IPS-NIHi11 (cell line): ENCODE data around the gene DHX34.
A peak's percentile ranks its signal among the peaks of the same experiment; 100 is the strongest.
"Not testable (repeated sequence)": the region's sequence is repeated elsewhere in the genome, so short reads cannot be mapped to it uniquely, and the experiment has no call there.

ENCODE experiments used
- DNase-seq: peaks from one replicate; pipeline ENCODE4 v3.0.0; 2012; ENCODE audit warnings: mixed read lengths, low spot score

DHX34 gene, protein sequence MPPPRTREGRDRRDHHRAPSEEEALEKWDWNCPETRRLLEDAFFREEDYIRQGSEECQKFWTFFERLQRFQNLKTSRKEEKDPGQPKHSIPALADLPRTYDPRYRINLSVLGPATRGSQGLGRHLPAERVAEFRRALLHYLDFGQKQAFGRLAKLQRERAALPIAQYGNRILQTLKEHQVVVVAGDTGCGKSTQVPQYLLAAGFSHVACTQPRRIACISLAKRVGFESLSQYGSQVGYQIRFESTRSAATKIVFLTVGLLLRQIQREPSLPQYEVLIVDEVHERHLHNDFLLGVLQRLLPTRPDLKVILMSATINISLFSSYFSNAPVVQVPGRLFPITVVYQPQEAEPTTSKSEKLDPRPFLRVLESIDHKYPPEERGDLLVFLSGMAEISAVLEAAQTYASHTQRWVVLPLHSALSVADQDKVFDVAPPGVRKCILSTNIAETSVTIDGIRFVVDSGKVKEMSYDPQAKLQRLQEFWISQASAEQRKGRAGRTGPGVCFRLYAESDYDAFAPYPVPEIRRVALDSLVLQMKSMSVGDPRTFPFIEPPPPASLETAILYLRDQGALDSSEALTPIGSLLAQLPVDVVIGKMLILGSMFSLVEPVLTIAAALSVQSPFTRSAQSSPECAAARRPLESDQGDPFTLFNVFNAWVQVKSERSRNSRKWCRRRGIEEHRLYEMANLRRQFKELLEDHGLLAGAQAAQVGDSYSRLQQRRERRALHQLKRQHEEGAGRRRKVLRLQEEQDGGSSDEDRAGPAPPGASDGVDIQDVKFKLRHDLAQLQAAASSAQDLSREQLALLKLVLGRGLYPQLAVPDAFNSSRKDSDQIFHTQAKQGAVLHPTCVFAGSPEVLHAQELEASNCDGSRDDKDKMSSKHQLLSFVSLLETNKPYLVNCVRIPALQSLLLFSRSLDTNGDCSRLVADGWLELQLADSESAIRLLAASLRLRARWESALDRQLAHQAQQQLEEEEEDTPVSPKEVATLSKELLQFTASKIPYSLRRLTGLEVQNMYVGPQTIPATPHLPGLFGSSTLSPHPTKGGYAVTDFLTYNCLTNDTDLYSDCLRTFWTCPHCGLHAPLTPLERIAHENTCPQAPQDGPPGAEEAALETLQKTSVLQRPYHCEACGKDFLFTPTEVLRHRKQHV

DNA sequence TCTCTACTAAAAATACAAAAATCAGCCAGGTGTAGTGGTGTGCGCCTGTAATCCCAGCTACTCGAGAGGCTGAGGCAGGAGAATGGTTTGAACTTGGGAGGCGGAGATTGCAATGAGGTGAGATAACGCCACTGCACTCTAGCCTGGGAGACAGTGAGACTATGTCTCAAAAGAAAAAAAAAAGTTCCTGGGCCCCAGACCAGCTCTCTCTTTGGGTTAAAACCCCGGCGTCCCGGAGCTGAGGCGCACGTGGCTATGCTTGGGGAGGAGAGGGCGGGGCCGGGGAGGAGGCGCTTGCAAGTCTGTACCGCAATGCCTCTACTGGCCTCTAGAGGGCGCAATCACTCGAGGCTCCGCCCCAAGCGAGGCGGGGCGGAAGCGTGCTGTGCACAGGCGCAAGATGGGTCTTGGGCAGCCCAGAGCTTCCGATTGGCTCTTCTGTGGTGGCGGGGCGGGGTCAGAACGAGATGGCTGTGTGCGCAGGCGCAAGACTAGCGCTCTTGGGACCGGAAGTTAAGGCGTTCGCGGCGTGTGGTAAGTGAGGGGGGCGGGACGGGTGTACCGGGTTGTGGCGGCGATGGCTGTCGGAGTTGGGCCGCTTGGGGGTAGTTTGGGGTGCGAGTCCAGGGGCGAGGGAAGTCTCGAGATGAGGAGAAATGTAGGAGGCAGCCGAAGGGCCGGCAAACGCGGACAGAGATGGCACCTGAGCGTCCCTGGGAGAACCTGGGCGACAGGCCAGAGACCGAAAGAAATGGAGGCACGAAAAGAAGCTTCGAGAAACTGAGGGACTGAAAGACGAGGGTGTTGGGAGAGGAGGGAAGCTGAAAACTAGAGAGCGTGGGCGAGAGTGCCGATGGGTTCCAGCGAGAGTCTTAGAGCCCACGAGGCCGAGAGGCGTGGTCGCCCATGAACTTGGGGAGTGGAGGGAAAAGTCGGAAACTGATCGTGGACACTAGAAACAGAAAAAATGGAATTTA is at the start of gene DHX34:
Gene DHX34 (plus strand): TSS at position 497 of the 977 bp plus-strand sequence. CDS start 3,716 bp downstream, outside the sequence.
- DNase-seq: peak; percentile 100

DNA sequence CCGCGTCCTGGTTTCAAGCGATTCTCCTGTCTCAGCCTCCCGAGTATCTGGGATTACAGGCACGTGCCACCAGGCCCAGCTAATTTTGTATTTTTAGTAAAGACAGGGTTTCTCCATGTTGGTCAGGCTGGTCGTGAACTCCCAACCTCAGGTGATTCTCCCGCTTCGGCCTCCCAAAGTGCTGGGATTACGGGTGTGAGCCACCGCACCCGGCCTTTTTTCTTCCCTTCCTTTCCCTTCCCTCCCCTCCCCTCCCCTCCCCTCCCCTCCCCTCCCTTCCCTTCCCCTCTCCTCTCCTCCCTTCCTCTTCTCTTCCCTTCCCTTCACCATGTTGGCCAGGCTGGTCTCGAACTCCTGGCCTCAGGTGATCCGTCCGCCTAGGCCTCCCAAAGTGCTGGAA is 48.2 kb upstream of the DHX34 start:
- DNase-seq: not testable (repeated sequence)

DNA sequence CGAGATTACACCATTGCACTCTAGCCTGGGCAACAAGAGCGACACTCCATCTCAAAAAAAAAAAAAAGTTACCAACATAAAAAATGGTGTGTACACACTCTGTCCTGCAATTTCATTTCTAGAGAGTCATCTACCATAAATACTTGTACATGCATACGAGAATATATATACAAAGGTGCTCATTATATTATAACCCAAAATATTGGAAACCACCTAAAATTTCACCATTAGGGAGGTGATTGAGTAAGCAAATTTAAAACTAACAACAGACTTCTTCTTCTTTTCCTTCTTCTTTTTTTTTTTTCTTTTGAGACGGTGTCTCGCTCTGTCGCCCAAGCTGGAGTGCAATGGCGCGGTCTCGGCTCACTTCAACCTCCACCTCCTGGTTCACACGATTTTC is 46.9 kb upstream of the DHX34 start:
- DNase-seq: no peak

DNA sequence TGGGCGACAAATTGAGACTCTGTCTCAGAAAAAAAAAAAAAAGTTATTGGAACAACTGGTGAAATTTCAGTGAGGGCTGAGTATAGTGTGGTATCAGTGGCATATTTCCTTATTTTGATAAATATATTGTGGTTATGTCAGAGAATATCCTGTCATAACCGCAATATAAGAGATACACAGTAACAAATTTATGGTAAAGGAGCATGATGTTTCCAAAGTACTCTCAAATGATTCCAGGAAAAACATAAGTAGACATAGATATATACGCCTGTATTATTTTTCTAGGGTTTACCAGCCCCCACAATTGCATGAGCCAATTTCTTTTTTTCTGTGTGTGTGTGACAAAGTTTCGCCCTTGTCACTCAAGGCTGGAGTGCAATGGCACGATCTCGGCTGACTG is 45.1 kb upstream of the DHX34 start:
- DNase-seq: no peak

DNA sequence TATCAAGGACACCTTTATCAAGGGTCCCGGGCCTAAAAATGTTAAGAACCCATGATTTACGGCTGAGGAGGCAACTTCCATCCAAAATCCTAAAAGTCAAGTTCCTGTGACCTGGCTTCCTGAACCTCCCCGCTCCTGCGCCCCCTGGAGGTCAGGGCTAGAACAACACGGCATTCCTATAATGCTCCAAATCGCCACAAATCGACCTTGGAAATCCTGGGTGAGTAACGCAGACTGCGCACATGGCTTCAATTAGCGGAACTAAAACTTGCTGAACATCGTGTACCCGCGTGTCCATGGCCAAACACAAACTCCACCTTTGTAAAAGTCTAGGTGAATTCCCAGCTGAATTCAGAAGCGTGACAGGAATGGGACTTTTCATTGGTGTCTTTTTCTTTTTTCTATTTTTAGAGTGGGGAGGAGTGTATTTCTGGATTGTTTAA is 43.8 kb upstream of the DHX34 start:
- DNase-seq: peak; percentile 83

DNA sequence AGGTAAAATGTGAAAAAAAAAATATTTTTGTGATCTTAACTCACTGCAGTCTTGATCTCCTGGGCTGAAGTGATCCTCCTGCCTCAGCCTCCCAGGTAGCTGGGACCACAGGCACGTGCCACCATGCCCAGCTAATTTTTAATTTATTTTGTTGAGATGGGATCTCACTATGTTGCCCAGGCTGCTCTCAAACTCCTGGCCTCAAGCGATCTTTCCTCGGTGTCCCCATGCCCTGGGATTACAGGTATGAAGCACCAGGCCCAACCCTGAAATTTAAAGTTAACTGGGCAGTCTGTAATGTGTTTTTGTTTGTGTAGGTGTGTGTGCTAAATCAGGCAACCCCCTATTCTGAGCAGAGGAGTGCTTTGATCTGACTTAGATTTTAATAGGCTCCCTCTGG is 42.8 kb upstream of the DHX34 start:
- no peak for DNase-seq

DNA sequence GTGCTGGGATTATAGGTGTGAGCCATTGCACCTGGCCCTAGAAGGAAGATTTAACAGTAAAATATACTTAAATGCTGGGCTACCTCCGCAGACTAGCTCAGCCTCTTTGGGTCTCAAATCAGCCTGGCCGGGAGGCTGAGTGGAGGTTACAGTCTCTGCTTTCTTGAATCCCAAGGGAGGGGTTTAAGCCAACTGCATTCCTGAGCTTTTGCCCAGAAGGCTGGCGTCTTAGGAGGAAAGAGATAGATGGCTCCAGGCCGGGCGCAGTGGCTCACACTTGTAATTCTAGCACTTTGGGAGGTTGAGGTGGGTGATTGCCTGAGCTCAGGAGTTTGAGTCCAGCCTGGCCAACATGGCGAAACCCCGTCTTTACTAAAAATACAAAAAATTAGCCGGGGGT is 40.1 kb upstream of the DHX34 start:
- DNase-seq: no peak

DNA sequence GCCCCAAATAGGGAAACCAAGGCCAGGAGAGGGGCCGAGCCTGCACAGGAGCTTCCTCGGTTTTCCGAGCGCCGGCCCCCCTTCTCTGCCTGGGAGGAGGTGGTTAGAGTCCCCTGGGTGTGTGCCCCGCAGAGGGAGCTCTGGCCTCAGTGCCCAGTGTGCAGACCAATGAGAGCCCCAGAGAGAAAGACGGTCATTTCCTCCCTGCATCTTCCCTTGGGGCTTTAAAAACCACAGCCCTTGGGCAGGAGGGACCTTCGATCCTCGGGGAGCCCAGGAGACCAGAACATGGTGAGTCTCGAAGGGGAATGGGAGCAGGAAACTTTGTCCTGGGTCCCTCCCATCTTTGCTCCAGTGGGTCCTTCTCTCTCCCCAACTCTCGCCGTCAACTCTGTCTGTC is 39.5 kb upstream of the DHX34 start, which contains the start of gene C5AR1:
Gene C5AR1 (plus strand): TSS at position 254 of the 400 bp plus-strand sequence. CDS start 35 bp downstream, at position 289.
- DNase-seq: no peak

DNA sequence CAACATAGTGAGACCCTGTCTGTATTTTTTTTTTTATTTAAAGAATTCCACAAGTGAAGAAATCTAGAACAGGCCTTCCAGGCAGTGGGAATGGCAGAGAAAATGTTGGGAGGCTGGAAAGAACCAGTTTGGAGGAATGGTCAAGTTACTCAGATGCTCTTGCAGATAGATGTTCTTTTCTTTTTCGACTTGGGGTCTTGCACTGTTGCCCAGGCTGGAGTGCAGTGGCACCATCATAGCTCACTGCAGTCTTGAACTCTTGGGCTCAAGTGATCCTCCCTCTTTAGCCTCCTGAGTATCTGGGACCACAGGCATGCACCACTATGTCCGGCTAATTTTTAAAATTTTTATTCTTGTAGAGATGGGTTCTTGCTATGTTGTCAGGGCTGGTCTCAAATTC is 38.8 kb upstream of the DHX34 start:
- no peak for DNase-seq

DNA sequence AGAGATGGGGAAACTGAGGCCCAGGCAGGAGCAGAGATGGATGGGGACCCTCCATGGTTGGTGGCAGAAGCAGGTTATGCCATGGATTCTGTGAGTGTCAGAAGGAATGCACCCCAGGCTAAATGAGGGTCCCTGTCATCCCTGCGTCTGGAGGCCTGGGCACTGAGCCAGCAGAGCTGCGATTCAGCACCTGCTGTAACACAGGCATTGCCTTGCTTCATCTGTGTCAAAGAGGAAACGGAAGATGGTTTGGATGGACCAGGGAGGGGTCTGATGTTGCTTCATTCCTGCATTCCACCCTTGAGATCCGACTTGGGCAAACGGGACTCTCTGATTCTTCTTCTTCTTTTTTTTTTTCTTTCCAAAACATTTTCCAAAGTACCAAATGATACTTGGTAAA is 38.3 kb upstream of the DHX34 start:
- DNase-seq: no peak

DNA sequence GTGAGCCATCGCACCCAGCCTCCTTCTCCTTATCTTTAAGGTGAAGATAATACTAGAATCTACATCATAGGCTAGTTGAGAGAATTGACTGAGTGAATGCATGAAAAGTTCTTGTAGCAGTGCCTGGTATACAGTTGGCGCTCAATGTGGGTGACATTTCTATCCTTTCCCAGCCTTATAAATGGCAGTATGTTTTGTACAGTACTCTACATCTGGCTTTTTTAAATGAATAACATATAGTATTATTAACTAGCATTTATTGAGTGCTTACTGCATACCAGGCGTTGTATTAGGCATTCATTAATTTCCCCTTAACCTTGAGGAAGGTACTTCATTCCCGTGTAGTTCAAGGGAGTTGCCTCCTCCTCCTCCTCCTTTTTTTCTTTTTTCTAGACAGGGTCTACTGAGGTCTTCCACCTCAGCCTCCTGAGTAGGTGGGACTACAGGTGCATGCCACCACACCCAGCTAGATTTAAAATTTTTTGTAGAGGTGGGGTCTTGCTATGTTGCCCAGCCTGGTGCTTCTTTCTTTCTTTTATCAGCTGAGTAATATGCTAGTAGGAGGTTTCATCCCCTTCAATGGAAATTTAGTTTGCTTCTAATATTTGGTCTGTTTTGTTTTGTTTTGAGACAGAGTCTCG is 36.6 kb upstream of the DHX34 start:
- no peak for DNase-seq

DNA sequence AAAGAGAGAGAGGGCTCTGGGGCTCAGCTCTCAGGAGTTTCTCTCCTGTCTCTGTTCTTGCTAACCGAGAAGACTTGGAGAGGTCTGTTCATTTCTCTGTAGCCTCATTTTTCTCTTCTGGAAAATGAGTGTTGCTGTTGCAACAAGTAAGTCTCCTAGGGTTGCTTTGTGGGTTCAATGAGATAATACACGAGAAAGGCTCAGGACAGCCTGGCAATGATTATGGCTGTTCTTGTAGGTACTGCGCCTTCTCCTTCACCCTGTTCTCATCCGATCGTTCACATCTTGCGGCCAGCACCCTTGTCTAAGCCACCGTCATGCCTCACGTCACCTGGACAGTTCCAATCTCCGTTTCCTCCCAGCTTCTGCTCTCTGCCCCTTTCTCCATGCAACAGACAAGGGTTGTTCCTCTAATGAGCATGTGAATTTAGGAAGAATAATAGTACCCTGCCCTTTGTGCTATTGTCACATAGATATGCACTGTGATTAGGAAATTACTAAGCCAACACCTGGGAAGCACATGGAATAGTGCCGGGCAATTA is 35.3 kb upstream of the DHX34 start:
- no peak for DNase-seq

DNA sequence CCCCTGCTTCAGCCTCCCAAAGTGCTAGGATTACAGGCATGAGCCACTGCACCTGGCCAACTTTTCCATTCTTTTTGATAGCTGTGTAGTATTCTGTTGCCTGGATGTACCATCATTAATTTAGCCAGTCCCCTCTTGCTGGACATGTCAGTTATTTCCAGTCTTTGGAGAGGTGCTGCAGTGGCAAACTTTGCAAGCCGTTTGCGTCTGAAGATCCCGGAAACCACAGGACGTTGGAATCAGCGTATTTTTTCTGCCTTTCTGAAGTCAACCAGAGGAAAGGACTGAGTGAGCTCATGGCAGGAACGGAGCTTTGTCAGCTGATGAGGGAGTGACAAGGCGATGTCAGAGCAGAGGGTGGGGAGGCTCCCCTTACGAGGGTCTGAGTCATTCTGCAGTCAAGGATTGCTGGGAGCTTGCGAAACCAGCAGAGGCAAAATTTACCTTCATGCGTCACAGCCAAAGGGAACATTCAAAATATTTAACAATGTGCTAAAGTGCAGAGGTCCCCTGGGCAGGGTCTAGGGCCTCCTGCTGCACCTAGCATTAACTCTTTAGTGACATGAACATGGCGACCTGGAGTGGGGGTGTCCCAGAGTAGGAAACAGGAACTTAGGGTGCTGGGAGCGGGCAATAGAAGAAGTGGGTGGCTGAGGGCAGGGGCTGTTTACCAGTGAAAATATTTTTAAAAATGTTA is 33.8 kb upstream of the DHX34 start:
- peak; percentile 27 for DNase-seq

DNA sequence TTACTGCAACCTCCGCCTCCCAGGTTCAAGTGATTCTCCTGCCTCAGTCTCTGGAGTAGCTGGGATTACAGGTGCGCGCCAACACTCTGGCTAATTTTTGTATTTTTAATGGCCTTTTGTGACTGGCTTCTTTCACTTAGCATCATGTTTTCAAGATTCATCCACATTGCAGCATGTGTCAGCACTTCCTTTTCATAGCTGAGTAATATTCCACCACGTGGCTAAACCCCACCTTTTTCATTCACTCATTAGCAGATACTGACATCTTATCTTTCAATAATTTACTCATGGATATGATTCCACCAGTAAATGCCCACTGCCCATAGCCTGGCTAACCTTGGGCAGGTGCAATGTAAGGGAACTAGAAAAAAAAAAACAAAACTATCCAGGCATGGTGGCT is 32.6 kb upstream of the DHX34 start:
- no peak for DNase-seq

DNA sequence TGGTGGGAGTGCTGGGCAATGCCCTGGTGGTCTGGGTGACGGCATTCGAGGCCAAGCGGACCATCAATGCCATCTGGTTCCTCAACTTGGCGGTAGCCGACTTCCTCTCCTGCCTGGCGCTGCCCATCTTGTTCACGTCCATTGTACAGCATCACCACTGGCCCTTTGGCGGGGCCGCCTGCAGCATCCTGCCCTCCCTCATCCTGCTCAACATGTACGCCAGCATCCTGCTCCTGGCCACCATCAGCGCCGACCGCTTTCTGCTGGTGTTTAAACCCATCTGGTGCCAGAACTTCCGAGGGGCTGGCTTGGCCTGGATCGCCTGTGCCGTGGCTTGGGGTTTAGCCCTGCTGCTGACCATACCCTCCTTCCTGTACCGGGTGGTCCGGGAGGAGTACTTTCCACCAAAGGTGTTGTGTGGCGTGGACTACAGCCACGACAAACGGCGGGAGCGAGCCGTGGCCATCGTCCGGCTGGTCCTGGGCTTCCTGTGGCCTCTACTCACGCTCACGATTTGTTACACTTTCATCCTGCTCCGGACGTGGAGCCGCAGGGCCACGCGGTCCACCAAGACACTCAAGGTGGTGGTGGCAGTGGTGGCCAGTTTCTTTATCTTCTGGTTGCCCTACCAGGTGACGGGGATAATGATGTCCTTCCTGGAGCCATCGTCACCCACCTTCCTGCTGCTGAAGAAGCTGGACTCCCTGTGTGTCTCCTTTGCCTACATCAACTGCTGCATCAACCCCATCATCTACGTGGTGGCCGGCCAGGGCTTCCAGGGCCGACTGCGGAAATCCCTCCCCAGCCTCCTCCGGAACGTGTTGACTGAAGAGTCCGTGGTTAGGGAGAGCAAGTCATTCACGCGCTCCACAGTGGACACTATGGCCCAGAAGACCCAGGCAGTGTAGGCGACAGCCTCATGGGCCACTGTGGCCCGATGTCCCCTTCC is 28.9 kb upstream of the DHX34 start:
- DNase-seq: peak; percentile 5

DNA sequence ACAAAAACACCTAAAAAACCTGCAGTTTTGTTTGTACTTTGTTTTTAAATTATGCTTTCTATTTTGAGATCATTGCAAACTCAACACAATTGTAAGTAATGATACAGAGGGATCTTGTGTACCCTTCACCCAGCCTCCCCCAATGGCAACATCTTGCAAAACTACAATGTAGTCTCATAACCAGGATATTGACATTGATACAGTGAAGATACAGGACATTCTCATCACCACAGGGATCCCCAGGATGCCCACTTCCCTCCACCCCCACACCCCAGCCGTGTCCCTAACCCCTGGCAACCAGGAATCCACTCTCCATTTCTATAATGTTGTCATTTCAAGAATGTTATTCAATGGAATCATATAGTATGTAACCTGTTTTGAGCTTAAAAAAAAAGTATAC is 27.5 kb upstream of the DHX34 start:
- DNase-seq: no peak

DNA sequence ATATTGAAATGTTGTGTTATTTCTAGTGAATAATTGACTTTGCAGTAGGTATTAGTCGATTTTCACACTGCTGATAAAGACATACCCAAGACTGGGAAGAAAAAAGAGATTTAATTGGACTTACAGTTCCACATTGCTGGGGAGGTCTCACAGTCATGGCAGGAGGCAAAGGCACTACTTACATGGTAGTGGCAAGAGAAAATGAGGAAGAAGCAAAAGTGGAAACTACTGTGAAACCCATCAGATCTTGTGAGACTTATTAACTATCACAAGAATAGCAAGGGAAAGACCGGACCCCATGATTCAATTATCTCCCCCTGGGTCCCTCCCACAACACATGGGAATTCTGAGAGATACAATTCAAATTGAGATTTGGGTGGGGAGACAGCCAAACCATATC is 27.1 kb upstream of the DHX34 start:
- no peak for DNase-seq

DNA sequence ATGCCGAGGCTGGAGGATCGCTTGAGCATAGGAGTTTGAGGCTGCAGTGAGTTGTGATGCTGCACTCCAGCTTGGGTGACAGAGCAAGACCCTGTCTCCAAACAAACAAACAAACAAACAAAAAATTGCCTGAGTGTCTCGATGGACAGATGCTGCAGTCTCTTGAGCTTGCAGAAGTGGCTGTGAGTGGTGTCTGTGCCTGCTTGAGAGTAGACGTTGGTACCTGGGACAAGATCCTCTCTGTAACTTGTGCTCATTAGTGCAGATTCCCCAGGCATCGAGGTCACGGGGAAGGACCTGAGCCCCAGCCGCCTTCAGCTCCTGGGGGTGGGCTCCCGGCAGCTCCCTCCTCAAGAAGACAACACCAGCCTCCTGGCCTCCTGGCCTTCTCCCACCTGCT is 25.7 kb upstream of the DHX34 start:
- DNase-seq: no peak

DNA sequence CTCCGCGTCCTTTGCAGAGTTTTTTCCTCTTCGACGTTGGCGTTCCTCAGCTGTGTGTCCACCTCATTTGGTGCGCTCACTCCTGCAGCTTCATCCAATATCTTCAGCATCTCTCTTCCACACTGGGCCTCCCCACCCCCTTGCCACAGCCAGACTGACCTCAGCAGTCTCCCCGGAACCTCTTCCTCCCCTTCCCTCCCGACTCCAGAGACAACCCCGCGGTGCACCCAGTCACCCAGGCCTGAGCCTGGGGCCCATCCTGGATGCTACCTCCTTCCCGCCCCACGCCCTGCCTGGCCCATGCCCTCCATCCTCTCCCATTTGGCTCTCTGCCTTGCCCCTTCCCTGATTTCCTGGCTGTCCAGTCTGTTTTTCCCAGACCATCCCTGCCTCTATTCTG is 25.2 kb upstream of the DHX34 start:
- peak; percentile 4 for DNase-seq
